ENCODE results near the gene GRIN3B. TPM values are rescaled to one million over a fixed set of nuclear protein-coding genes. Genes with fewer than 3 reads are reported as not detected.
A peak's percentile ranks its signal among the peaks of the same experiment; 100 is the strongest.

GRIN3B gene
- total and polyA plus RNA-seq, 9 of the 15 experiments (the other 6 are each of a cell fraction or from before 2014, with no cell fraction given) = 0.06 to 0.95 (median 0.19) TPM; not detected in 6

DNA sequence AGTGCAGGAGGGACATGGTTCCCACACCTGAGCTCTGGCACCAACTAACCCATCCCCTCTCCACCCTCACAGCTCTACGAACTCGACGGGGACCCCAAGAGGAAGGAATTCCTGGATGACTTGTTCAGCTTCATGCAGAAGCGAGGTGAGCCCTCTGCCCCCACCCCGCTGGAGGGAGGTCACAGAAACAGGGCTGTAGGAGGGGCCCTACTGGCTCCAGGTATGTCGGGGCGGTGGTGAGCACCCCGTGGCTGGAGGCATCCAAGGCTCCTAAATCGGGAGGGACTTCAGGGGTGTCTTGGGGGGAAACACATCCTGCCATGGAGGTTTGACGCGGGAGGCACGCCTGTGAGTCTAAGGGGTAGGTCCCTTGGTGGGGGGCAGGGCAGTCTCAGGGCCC lies 40.2 kb upstream of the GRIN3B start (continued):
- no peak for TF ChIP-seq ZNF407 (IDR thresholded peaks at IDR 0.05; ENCODE audit: low read depth)
- TF ChIP-seq RBM25 (IDR thresholded peaks at IDR 0.05; ENCODE audit: low read depth, low read length, severe bottlenecking) = no peak
- peak; percentile 75 to 96 for TF ChIP-seq TEAD1 (CRISPR knock-in tag; IDR thresholded peaks at IDR 0.05)
- TF ChIP-seq, protein P1, sequence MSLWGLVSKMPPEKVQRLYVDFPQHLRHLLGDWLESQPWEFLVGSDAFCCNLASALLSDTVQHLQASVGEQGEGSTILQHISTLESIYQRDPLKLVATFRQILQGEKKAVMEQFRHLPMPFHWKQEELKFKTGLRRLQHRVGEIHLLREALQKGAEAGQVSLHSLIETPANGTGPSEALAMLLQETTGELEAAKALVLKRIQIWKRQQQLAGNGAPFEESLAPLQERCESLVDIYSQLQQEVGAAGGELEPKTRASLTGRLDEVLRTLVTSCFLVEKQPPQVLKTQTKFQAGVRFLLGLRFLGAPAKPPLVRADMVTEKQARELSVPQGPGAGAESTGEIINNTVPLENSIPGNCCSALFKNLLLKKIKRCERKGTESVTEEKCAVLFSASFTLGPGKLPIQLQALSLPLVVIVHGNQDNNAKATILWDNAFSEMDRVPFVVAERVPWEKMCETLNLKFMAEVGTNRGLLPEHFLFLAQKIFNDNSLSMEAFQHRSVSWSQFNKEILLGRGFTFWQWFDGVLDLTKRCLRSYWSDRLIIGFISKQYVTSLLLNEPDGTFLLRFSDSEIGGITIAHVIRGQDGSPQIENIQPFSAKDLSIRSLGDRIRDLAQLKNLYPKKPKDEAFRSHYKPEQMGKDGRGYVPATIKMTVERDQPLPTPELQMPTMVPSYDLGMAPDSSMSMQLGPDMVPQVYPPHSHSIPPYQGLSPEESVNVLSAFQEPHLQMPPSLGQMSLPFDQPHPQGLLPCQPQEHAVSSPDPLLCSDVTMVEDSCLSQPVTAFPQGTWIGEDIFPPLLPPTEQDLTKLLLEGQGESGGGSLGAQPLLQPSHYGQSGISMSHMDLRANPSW (CRISPR knock-in tag; IDR thresholded peaks at IDR 0.05) = no peak
- no peak for TF ChIP-seq CSDE1 (IDR thresholded peaks at IDR 0.05)
- TF ChIP-seq NELFE (IDR thresholded peaks at IDR 0.05; ENCODE audit: insufficient read depth, insufficient read length) = no peak
- no peak for TF ChIP-seq MEF2D (tag; conservative IDR thresholded peaks at IDR 0.05; ENCODE audit: low read depth)
- TF ChIP-seq MCM3 (IDR thresholded peaks at IDR 0.05) = no peak
- TF ChIP-seq BDP1 (IDR thresholded peaks at IDR 0.05; ENCODE audit: insufficient read depth, insufficient read length) = no peak
- no peak for TF ChIP-seq ZNF316 (IDR thresholded peaks at IDR 0.05)
- TF ChIP-seq RBM17 (IDR thresholded peaks at IDR 0.05; ENCODE audit: borderline replicate concordance, low read depth, low read length) = no peak
- TF ChIP-seq PRMT5 (CRISPR knock-in tag; IDR thresholded peaks at IDR 0.05) = no peak
- TF ChIP-seq BACH1 (tag; IDR thresholded peaks at IDR 0.05) = no peak
- TF ChIP-seq MAFG (tag; conservative IDR thresholded peaks at IDR 0.05) = no peak
- TF ChIP-seq SP2 (IDR thresholded peaks at IDR 0.05; ENCODE audit: extremely low read depth, low read depth, low read length, poor library complexity, severe bottlenecking) = no peak
- TF ChIP-seq, protein P2, sequence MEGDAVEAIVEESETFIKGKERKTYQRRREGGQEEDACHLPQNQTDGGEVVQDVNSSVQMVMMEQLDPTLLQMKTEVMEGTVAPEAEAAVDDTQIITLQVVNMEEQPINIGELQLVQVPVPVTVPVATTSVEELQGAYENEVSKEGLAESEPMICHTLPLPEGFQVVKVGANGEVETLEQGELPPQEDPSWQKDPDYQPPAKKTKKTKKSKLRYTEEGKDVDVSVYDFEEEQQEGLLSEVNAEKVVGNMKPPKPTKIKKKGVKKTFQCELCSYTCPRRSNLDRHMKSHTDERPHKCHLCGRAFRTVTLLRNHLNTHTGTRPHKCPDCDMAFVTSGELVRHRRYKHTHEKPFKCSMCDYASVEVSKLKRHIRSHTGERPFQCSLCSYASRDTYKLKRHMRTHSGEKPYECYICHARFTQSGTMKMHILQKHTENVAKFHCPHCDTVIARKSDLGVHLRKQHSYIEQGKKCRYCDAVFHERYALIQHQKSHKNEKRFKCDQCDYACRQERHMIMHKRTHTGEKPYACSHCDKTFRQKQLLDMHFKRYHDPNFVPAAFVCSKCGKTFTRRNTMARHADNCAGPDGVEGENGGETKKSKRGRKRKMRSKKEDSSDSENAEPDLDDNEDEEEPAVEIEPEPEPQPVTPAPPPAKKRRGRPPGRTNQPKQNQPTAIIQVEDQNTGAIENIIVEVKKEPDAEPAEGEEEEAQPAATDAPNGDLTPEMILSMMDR (IDR thresholded peaks at IDR 0.05 in 2 of 3, conservative IDR thresholded peaks at IDR 0.05 in 1 of 3; ENCODE audit: insufficient read depth in 2 of 3, low read depth in 1 of 3, low read length in 3 of 3) = 0 out of 6 replicates have a peak, but pooled peaks of 2 of the 3 experiments have one; percentile 3 to 33

All from K562 (cell line).